ENCODE data around the gene CACNA2D2.

DNA sequence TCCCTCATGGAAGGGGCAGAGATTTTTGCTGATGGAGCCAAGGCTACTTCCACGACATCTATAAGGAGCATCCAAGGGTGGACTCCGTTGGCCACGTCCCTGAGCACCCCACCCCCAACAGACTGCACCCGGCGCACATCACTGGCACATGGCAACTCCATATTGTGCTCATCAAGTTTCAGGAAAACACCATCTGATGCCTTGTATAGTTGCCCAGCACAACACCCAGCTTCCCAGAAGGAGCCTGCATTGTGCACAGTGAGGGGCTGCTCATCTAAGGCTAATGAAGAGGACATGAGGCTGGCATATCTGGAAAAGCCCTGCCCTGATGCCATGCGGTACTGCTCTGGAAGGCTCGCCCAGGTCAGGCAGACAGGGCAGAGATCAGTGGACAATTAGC, 15.0 kb upstream of the CACNA2D2 start:
- TF ChIP-seq, protein P1, sequence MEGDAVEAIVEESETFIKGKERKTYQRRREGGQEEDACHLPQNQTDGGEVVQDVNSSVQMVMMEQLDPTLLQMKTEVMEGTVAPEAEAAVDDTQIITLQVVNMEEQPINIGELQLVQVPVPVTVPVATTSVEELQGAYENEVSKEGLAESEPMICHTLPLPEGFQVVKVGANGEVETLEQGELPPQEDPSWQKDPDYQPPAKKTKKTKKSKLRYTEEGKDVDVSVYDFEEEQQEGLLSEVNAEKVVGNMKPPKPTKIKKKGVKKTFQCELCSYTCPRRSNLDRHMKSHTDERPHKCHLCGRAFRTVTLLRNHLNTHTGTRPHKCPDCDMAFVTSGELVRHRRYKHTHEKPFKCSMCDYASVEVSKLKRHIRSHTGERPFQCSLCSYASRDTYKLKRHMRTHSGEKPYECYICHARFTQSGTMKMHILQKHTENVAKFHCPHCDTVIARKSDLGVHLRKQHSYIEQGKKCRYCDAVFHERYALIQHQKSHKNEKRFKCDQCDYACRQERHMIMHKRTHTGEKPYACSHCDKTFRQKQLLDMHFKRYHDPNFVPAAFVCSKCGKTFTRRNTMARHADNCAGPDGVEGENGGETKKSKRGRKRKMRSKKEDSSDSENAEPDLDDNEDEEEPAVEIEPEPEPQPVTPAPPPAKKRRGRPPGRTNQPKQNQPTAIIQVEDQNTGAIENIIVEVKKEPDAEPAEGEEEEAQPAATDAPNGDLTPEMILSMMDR (IDR thresholded peaks at IDR 0.05) = no peak
- TF ChIP-seq POLR2AphosphoS5 (IDR thresholded peaks at IDR 0.05) (no peak), POLR2A (IDR thresholded peaks at IDR 0.05) (no peak)

All from prostate gland (tissue), 2 donors.